Measurements from ENCODE around the gene TBC1D25.
A peak's percentile ranks its signal among the peaks of the same experiment; 100 is the strongest.

The TBC1D25 gene, protein sequence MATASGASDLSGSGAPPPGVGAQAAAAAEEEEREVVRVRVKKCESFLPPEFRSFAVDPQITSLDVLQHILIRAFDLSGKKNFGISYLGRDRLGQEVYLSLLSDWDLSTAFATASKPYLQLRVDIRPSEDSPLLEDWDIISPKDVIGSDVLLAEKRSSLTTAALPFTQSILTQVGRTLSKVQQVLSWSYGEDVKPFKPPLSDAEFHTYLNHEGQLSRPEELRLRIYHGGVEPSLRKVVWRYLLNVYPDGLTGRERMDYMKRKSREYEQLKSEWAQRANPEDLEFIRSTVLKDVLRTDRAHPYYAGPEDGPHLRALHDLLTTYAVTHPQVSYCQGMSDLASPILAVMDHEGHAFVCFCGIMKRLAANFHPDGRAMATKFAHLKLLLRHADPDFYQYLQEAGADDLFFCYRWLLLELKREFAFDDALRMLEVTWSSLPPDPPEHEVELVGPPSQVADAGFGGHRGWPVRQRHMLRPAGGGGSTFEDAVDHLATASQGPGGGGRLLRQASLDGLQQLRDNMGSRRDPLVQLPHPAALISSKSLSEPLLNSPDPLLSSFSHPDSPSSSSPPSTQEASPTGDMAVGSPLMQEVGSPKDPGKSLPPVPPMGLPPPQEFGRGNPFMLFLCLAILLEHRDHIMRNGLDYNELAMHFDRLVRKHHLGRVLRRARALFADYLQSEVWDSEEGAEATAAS

DNA sequence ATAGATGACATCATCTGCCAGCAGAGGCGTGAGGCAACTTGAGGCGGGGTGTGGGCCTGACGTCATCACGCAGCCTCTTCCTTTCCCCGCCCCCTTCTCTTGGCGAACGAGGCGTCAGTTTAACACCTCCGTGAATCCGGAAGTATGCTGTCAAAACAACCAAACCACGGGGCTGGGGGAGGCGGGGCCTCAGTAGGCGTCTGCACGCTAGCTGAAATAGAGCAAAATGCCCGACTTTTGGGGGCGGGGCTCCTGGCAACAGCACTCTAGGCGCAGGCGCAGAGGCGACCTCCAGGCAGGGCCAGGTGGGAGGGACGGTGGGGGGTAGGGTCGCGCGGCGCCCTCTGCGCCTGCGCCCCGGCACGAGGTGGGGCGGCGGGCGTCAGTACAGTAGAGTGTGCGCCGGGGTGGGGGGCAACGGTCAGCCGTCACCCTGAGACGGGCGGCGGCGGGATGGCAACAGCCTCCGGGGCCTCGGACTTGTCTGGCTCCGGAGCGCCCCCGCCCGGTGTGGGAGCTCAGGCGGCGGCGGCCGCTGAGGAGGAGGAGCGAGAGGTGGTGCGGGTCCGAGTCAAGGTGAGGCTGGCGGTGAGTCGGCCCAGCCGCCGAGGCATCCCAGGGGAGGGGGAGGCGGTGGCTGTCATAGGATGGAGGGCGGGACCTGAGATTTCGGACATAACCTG, at the start of gene TBC1D25:
Gene TBC1D25, plus strand, starts transcription at position 370 of the 683 bp plus-strand sequence. Its CDS starts 84 bp downstream, at position 454.
- DNase-seq, result peak; percentile 71 to 86

DNA sequence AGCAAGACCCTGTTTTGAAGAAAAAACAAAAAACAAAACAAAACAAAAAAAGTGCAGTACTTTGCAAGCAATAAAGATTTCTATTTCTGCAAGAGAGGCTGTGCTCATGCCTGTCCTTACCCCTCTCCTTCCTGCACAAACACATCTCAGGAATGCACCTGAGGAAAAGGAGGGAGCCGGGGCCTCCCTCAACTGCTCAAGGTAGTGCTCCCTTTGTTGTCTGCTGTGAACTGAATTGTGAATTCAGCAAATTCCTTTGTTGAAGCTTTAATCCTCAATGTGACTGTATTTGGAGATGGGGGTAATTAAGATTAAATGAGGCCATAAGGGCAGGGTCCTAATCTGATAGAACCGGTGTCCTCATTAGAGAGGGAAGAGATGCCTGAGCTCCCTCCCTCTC, 49.6 kb upstream of the TBC1D25 start:
- DNase-seq, result no peak

DNA sequence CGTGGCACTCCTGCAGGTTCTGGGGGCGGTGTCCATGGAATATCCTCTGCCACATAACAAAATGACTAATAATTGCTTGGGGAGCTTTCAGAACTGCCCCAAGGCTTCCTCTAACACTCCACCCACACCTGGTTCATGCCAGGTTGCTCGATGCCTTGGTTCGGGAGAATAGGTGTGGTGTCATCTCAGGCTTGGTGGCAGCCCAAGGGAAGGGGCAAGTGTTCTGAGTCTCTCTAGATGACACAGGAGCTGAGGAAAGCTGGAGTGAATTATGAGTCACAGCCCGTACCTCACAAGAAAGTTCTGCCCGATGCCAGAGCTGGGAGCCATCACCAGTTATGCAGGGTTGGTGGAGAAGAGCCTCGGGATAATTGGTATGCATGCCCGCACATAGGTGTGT, 48.9 kb upstream of the TBC1D25 start:
- DNase-seq, result no peak

DNA sequence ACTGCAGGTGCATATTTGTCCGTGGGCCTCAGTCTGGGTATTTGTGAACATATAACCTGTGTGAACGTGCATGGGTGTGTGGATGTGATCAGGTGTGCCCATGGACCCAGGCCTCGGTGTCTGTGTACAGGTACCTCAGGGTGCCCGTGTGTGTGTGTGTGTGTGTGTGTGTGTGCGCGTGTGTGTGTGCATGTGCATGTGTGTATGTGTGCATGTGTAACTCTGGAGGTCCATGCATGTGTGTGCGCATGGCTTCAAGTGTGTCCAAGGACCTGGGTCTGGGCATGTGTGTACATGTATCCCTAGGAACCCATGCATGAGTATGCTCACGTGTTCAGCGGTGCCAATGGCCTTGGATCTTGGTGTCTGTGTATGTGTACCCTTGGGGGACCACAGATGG, 47.7 kb upstream of the TBC1D25 start:
- DNase-seq, result no peak

DNA sequence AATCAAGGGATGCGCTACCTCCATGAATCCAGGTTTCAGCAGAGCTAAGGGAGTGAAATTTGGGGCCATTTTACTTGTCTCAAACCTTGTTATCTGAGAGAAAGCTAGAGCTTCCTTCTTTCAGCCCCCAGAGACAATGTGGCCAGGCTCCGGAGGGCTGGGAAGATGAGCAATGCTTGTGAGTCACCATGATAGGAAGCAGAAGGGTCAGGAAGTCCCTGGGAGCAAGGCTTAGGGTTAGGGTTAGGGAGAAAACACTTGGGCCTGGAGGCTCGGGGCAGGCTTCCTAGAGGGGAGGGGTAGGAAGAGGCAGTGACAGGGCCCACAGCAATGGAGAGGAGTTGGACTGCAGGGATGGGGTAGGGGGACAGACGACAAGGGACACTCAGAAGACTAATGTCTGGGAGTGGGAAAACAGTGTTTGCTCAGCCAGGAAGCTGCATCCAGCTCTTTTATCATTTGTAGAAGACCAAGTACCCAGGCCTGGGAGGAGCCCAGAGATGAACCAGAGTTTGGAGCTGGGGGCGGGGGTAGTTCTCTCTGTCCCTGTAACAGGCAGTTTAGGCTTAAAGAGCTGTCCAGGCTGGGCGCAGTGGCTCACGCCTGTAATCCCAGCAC, 47.1 kb upstream of the TBC1D25 start:
- DNase-seq, result peak in 1 of 2 experiments; percentile 23

DNA sequence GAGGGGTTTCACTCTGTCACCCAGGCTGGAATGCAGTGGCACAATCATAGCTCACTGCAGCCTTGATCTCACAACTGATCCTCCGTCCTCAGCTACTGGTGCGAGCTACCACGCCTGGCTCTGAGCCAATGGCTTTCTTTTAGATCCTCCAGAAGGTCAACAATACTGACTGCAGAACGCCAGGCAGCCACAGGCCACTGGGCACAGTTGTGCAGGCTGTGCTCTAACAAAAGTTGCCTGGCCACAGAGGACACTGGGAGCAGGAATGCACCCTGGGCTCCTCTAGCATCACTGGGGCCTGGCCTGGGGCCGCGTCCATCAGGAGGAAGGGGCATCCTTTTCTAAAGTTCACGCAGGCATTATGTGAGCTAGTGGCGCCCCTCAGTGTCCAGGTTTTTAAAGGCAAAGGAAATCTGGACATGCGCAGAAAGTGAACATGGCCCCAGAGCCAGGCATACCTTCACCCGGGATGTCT, 45.6 kb upstream of the TBC1D25 start:
- DNase-seq, result no peak

DNA sequence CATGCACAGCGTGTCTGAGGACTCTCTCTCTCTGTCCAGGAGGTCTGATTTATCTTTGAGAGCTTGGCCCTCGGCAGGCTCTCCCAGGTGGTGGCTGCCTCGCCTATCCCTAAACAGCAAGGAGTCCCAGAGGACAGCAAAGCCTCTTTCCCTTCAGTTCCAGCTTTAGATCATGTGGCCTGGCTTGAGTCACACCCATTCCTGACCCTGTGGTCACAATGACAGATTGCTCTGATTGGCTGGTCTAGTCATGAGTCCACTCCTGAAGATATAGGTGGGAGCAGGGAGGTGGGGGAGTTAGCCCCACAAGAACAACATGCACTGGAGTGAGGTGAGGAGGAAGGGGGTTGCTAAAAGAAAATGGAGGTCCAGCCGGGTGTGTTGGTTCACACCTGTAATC, 42.9 kb upstream of the TBC1D25 start:
- DNase-seq, result no peak

DNA sequence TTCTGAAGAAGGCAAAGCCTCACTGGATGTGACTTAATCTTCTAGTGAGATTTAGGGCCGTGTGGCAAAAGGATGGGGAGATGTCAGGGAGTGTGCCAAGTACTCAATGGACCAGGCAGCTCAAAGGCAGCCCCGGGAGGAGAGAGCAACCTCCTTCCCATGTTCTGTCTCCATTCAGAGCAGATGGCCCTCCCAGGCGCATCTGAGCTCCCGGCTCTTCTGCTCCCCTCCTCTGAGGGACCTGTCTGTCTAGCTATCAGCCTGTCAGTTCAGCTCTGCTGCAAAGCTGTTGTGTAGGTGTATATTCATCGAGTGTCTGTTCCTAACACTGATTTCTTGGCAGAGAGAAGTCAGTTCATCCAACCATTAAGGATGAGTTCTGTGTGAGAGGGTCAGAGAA, 41.6 kb upstream of the TBC1D25 start:
- DNase-seq, result no peak

DNA sequence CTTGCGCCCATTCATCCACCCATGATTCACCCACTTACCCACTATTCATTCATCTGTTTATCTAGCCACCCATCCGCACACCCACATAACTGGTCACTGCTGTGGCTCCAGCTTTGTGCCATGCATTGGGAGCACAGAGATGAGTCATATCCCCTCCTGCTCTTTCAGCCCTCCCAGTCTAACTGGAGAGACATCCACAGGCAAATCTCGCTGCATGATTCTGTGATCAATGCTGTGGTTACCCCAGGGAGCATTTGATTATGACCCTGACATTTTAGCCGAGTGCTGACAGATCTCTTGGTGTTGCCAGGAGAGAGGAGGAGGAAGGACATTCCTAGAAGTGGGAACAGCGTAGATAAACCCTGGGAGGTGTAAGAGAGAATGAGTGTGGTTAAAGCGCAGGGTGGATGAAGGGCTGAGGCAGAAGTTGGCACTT, 41.1 kb upstream of the TBC1D25 start:
- peak; percentile 52 for DNase-seq

DNA sequence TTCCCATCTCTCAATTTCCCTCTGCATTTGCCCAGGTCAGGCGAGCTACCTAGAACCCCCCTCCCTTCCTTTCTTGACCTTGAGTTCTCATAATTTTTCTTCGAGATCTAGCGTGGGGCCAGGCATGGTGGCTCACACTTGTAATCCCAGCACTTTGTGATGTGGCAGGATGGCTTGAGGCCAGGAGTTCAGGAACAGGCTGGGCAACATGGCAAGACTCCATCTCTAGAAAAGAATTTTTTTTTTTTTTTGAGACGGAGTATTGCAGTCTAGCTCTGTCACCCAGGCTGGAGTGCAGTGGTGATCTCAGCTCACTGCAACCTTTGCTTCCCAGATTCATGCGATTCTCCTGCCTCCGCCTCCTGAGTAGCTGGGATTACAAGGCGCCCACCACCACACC, 35.3 kb upstream of the TBC1D25 start:
- DNase-seq, result no peak

DNA sequence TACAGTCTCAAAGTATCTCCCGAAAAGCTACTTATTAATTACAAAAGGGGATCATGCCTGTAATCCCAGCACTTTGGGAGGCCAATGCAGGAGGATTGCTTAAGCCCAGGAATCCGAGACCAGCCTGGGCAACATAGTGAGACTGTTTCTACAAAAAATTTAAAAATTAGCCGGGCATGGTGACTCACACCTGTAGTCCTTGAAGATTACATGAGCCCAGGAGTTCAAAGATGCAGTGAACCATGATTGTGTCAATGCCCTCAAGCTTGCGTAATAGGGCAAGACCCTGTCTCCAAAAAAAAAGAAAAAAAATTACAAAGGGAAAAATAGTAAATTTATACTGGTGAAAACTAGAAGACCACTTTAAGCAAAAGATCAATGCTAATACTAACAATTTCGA, 34.0 kb upstream of the TBC1D25 start:
- no peak for DNase-seq

DNA sequence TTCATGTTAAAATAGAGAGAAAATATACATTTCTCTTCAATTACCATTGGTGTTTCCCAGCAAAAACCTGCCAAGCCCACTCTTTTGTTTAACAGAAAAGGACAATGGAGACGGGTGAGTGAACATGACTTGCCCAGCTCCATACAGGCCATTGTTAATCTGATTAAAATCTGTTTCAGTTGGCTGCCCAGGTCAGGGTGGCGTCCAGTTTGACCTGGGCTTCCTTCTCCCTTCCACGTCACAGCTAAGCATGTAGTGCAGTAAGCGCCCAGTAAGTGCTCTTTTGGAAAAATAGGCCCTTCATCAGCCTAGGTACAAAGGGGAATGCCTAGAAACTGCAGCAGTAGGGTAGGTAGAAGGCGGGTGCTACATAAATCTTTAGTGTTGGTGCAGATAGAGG, 32.3 kb upstream of the TBC1D25 start:
- no peak for DNase-seq

DNA sequence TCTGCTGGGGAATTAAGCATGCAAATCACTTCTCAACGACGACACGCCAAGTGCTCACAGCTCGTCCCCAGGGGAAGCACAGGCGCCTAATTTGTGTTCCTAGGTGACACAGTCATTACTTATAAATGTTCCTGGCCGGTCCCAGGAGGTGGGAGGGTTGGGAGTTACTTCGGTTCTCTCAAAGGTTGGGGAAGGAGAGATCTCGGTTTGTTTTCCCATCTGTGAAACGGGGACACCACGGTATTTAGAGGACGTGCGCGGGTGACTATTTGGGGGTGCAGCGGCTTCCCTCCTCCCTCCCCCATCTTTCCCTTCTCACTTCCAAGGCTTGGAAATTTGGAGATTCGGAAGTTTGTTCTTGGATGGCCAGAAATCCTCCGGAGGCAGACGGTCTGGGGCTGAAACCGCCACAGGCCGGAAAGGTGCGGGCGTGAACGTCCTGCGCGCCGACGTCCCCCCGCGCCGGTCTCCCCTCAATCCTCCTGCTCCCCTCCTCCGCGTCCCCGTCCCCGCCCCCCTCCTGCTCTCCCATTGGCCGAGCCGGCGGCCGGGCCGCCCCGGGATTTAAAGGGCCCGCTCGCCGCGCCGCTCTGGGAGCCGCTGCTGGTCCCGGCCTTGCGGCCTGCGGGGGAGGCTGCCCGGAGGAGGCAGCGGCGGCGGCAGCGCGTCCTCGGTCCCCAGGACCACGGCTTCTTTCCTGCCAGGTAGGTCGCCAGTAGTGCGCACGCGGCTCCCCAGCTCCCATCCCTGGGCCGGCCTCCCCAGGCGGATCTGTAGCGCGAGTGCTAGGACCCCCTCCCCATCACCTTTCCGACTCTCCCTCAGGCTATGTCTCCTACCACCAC, 30.9 kb upstream of the TBC1D25 start, which contains the start of gene PORCN:
Gene PORCN, plus strand, starts transcription at position 593 of the 845 bp plus-strand sequence. CDS start 829 bp downstream, outside the sequence.
- peak; percentile 2 to 47 for DNase-seq

DNA sequence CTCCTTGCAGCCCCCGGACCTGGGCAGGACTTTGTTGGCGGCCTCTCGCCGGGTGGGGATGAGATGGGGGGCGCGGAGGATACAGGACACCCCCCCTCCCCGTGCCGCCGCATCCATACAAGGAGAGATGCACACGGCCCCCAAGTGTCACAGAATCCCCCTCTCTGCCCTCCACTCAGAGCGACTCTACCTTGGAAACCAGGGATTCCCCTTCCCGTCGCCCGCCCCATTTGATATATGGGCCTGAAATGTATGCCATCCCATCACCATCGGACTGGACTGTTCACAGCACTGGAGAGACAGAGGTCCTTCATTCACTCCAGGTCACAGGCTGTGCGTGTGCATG, 30.3 kb upstream of the TBC1D25 start:
- DNase-seq, result no peak

DNA sequence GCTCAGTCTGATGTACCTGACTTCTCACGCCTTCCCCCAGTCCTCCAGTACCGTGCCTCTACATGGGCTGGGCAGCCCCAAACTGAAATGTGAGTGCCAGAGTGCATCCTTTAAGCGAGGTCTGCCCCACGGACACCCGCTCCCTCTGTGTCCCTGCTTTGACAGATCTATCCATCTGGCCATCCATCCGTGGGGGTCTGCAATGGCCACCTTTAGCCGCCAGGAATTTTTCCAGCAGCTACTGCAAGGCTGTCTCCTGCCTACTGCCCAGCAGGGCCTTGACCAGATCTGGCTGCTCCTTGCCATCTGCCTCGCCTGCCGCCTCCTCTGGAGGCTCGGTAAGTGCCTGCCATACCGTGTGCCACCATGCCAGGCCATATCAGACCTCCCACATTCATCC, 29.9 kb upstream of the TBC1D25 start:
- DNase-seq, result no peak

DNA sequence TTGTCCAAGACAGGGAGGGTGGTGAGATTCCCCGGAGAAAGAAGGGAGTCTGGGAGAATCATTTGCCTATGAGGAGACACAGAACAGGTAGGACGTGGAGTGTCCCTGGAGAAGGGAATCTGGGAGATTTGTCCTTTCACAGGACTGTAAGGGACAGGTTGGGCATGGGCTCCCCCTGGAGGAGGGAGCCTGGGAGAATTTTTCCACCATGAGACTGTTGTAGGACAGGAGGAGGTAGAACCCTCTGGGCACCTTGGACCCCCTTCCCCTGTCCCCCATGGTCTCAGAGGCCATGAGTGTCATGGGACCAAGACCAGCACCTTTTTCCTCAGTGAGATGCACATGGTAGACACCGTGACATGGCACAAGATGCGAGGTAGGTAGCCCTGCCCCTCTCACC, 28.0 kb upstream of the TBC1D25 start:
- no peak for DNase-seq

DNA sequence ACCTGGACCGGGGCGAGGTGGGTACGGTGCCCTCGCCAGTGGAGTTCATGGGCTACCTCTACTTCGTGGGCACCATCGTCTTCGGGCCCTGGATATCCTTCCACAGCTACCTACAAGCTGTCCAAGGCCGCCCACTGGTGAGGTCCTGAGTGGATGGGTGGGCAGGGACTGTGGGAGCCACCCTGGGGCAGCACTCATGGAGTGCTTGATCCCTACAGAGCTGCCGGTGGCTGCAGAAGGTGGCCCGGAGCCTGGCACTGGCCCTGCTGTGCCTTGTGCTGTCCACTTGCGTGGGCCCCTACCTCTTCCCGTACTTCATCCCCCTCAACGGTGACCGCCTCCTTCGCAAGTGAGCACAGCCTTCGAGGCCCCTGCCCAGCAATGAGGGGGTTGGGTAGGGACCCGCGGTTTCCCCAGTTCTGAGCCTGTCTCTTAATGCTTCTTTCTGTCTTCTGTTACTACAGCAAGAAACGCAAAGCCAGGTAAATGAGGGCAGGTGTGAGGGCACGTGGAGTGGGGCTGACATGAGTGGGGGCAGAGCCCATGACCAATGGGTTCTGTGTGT, 27.1 kb upstream of the TBC1D25 start:
- no peak for DNase-seq

DNA sequence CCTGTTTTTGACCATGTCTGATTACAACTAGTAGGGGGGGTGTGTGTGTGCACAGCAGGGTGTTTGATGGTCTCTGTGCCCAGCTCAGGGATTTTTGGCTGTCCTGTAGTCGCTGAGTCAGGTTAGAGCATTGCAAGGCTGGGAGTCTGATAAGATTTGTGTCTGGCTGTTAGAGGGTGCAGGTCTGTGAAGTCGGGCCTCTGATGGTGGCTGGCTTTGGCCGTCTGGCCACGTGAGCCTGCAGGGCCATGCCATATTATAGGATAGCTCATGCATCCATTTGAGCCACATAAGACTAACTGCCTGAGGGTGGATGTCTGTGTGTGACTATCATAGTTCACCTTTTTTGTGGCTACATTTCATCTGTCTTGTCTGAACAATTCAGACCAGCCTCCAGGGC, 25.8 kb upstream of the TBC1D25 start:
- no peak for DNase-seq

DNA sequence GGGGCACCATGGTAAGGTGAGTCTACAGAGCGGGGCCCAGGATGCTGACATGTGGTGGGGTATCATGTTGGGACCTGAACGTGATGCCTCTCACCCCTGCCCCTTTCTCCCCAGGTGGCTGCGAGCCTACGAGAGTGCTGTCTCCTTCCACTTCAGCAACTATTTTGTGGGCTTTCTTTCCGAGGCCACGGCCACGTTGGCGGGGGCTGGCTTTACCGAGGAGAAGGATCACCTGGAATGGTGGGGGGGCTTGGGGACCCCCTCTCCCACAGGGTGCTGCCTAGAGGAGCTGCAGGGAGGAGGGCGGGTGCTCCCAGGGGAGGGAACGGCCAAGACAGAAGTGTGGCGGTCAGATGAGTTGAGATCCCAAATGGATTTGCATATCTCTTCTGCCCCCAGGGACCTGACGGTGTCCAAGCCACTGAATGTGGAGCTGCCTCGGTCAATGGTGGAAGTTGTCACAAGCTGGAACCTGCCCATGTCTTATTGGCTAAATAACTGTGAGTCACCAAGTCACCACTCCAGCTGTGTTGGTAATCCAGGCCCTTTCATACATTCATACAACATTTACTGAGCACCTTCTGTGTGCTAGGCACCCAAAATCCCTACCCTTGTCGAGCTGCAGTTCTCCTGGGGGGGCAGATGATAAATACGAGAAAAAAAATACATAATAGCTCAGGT, 25.2 kb upstream of the TBC1D25 start:
- DNase-seq, result no peak

DNA sequence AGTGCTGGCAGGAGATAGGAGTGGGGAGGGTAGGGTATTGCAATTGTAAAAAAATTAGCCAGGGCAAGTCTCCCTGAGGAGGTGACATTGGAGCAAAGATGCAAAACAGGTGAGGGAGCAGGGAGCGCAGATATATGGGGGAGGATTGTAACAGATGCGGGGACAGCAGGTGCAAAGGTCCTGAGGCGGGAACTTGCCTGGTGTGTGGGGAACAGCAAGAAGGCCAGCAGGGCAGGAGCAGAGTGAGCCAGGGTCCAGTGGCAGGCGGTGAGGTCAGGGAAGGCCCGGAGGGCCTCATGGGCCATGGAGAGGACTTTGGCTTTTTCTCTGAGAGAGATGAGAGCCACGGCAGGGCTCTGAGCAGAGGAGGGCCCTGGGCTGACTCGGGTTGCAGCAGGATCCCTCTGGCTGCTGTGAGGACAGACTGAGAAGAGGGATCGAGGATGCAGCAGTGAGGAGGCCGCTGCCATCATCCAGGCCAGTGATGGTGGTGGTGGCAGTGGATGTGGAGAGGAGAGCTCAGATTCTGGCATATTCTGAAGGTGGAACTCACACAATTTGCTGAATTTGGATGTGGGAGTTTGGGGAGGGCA, 24.6 kb upstream of the TBC1D25 start:
- DNase-seq, result no peak

DNA sequence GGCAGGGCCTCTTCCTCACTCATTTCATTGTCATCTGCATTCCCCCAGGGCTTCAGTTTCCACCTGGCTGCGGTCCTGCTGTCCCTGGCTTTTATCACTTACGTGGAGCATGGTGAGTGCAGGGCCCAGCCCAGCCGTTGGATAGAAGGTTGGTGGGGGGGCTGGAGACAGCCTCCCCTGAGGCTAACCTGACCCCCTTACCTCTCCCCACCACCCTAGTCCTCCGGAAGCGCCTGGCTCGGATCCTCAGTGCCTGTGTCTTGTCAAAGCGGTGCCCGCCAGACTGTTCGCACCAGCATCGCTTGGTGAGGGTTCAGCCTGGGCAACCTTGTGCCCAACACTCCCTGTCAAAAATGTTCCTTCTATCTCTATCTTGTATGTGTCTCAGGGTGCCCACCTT, 23.7 kb upstream of the TBC1D25 start:
- DNase-seq, result no peak

Measured in SW 1271 (cell line).